Measurements from ENCODE around the gene SPRYD7.
A peak's percentile ranks its signal among the peaks of the same experiment; 100 is the strongest.
"Not testable (repeated sequence)": the region's sequence is repeated elsewhere in the genome, so short reads cannot be mapped to it uniquely, and the experiment has no call there.

SPRYD7 gene

GRCh38 chr13:49932066-49932465, 4.1 kb downstream of the SPRYD7 start:
- no peak for DNase-seq

DNA sequence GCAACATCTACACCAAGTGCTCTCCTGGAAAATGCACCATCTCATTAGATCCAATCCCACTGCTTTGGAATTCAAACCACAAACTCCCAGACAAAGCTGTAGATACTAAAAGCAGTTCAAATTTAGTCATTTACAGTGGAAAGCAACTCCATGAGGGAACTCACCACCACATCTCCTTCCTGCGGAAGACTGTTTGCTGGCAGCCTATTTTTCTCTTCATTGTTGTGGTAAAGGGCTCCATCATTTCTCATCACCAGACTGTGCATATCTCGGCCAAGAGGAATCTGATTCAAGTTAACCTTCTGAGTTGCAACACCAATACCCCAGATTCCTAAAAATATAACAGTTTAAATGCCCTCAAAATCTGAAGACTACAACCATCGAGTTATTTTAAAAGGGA, 8.4 kb downstream of the SPRYD7 start:
- no peak for DNase-seq

DNA sequence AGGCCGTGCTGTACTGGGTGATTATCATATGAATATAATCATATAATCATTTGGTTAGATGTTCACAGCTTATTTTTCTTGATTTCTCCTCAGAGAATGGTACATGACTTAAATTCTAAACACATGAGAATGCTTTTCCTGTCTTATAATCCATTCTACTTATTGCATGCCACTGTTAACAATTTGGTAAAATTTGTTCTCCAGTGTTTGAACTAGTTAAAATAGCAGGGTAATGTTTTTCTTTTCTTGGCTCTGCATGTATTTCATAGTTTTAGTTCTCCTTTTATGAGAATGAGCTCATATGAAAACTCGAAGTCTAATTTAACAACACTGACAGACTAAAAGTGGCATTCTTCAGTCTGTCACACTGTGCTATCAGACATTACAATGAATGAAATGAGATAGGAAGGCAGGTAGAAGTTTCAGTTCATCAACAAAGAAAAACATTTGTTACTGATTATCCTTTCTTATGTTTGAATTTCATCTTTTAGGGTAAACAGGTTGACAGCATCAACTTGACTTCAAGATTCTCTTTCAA, 10.2 kb downstream of the SPRYD7 start:
- no peak for DNase-seq

GRCh38 chr13:49922301-49922700, 13.8 kb downstream of the SPRYD7 start:
- no peak for DNase-seq

- DNase-seq: not testable (repeated sequence)
Observed at GRCh38 chr13:49920969-49921368, 15.2 kb downstream of the SPRYD7 start.

DNA sequence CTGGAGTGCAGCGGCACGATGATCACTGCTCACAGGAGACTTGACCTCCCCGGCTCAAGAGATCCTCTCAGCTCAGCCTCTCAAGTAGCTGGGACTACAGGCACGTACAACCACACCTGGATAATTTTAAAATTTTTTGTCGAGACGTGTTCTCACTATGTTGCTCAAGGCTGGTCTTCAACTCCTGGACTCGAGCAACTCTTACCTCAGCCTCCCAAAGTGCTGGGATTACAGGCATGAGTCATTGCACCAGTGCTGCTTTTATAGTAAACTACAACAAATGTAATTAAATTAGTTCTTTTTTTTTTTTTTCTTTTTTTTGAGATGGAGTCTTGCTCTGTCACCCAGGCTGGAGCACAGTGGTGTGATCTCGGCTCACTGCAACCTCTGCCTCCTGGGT, 18.0 kb downstream of the SPRYD7 start:
- not testable (repeated sequence) for DNase-seq

- no peak for DNase-seq
Observed at GRCh38 chr13:49914947-49915346, 21.2 kb downstream of the SPRYD7 start.

DNA sequence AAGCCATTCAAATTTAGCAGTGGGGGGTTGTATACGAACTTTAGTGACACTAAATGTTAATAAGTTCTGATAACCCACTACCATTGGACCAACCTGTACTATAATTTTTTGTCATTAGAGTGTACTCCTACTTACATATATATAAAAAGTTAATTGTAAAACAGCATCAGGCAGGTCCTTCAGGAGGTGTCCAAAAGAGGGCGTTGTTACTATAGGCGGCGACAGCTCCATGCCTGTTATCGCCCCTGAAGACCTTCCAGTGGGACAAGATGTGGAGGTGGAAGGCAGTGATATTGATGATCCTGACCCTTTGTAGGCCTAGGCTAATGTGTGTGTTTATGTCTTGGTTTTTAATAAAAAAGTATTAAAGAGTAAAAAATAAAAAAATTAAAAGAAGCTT, 27.5 kb downstream of the SPRYD7 start:
- peak; percentile 14 for DNase-seq

DNA sequence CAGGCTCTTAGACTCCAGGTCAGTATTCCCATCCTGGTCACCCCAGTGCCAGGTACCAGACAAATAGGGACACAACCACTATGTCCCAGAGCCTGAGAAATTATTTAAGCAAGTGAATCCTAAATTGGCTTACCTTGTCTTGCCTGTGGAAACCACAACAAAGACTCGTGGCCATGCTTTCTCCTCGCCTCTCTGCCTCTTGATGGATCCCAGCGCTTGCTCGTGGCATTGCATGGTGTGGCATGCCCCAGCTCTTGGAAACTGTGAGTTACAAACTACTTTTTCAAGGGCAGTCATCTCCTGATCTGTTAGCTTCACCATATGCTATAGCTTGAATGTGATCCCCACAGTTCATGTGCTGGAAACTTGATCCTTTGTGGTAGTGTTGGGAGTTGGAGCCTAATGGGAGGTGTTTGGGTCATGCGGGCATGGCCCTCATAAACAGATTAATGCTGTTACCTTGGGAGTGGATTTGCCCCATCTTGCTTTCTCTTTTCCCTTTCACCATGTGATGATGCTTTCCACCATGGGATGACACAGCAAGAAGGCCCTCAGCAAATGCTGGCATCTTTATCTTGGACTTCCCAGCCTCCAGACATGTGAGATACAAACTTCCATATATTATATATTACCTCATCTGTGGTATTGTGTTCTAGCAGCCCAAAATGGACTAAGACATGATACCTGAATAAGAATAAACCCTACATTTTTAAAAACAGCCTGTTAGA, 31.2 kb downstream of the SPRYD7 start:
- DNase-seq: no peak

DNA sequence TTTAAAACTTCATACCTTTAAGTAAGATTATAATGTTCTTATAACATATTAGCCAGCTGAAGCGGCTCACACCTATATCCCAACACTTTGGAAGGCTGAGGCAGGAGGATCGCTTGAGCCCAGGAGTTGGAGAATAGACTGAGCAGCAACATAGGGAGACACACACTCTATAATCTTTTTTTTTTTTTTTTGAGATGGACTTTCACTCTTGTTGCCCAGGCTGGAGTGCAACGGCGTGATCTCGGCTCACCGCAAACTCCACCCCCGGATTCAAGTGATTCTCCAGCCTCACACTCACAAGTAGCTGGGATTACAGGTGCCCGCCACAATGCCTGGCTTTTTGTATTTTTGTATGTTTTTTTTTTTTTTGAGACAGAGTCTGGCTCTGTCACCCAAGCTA, 37.3 kb downstream of the SPRYD7 start:
- DNase-seq: no peak

GRCh38 chr13:49897713-49898112, 38.4 kb downstream of the SPRYD7 start:
- DNase-seq: no peak

DNA sequence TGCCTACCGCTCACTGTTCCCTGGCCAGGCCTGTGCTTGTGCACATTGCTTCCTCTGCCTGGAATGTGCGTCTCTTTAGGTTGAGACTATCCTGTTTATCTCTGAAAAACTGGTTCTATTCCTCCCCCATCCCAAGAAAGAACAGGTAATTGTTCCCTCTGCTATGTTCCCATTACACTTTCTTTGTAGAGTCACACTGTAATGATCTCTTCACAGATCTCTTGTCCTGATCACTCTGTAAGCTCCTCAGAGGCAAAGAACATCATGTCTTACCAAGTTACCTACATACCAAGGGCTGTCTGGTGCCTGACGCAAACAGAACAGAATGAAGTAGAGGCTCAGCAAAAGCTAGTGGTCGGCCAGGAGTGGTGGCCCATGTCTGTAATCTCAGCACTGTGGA, 40.3 kb downstream of the SPRYD7 start:
- no peak for DNase-seq

- DNase-seq: no peak
Observed at GRCh38 chr13:49893591-49893990, 42.5 kb downstream of the SPRYD7 start.

DNA sequence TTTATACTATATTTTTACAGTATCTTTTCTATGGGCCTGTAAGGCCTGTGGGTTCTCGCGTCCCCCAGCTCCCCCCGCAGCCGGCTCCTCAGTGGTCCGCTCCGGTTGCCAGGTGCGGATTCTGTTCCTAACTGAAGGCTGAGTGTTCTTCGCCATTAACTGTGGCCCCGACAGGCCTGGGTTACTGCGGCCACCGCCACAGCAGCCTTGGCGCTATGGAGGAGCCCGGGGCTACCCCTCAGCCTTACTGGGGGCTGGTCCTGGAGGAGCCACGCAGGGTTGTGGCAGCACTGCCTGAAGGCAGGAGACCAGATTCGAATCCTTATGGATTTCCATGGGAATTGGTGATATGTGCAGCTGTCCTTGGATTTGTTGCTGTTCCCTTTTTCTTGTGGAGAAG, 45.8 kb downstream of the SPRYD7 start:
- DNase-seq: no peak

DNA sequence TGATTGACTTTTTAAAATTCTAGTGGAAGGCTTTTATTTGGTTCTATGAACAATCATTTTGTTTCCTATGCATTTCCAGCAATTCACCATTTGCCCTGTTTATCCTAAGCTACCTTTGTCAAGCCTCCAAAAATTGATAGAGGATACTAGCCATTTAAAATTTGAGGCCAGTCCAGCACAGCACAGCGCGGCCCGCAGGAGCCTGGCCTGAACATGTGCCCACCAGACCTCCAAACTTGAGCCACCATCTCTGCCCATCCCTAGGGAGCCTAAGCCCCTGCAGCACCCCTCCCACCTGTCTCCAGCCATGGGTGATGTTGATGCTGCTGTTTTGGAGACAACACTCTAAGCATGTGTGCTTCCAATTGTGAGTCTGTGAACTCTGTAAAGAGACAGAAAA, 57.5 kb downstream of the SPRYD7 start:
- DNase-seq: no peak

DNA sequence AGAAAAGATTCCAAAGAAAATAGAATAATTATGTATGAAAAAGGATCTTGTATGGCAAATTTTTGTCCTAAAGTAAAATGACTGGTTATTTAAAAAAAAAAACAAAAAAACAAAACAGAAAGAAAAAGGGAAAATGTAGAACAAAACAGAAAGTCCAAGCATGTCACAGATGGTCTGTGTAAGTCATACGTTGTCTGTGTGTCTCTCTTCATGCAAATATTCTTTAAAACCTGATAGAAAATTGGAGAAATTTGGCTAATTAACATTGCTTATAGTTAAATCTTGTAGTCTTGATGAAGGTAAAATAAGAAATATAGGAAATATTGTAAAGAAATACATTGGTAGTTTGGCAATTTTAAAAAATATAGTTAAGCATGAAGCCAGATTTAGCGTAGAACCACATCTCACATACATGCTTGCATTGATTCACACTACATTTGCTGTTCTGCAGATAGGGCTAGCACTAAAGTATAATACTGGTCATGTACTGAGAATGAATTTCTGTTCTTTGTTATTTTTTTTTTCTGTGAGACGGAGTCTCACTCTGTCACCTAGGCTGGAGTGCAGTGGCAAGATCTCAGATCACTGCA, 58.4 kb downstream of the SPRYD7 start:
- DNase-seq: peak; percentile 4

GRCh38 chr13:49874430-49874829, 61.7 kb downstream of the SPRYD7 start:
- no peak for DNase-seq

- DNase-seq: peak; percentile 16
Observed at GRCh38 chr13:49869519-49869918, 66.6 kb downstream of the SPRYD7 start.

- no peak for DNase-seq
Observed at GRCh38 chr13:49867834-49868233, 68.3 kb downstream of the SPRYD7 start.

GRCh38 chr13:49865218-49865617, 70.9 kb downstream of the SPRYD7 start:
- no peak for DNase-seq

DNA sequence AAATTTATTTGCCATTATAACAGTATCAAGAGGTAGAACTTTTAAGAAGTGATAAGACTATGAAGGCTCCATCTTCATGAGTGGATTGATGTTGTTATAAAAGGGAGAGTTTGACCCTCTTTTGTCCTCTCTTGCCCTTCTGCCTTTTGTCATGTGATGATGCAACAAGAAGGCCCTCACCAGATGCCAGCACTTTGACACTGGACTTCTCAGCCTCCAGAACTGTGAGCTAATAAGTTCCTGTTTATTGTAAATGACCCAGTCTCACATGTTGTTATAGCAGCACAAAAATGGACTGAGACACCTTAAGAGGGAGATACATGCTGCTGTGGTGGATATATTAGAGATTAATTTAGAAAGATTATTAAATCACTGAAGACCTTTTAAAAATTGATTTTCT, 71.6 kb downstream of the SPRYD7 start:
- DNase-seq: no peak

All from NCI-H69 (cell line).